Muscle of leg (tissue), 11 donors: ENCODE results near the gene NNAT. TPM values are rescaled to one million over a fixed set of nuclear protein-coding genes. Genes with fewer than 3 reads are reported as not detected.

Experiments used
- DNase-seq: peaks from one replicate; pipeline ENCODE4 v3.0.0; 2013
- H3K27ac ChIP-seq: one replicate; pipeline ENCODE4 v1.5.1; 2013; ENCODE audit warnings: mild to moderate bottlenecking, low read length, control low read depth
- H3K27me3 ChIP-seq: one replicate; pipeline ENCODE4 v1.6.1; 2013; ENCODE audit warnings: low read length; ENCODE audit not compliant: control insufficient read depth, insufficient read depth
- H3K36me3 ChIP-seq: one replicate; pipeline ENCODE4 v1.6.1; 2013; ENCODE audit warnings: low read length; ENCODE audit not compliant: control insufficient read depth, insufficient read depth
- H3K4me1 ChIP-seq: one replicate; pipeline ENCODE4 v1.6.1; 2013; ENCODE audit warnings: low read length; ENCODE audit not compliant: control insufficient read depth, insufficient read depth
- H3K4me3 ChIP-seq: one replicate; pipeline ENCODE4 v1.5.1; 2013; ENCODE audit warnings: low read length, control low read depth
- H3K9me3 ChIP-seq: replicated peaks from 2 replicates; pipeline ENCODE4 v1.6.1; 2013; ENCODE audit warnings: low read depth, low read length; ENCODE audit not compliant: control insufficient read depth
- WGBS: methylation state at CpG from one replicate; pipeline ENCODE4 v1.1.5; 2013; ENCODE audit warnings: missing lambda C conversion rate; ENCODE audit not compliant: insufficient coverage; 5-methylcytosine and 5-hydroxymethylcytosine counted together
- polyA plus RNA-seq, 8 donors: library from polyadenylated mRNA; unstranded; fragments of 120-200 nt; gene quantifications; one replicate each; pipeline versions ENCODE4 v1.2.1 to v1.2.3, GENCODE V29; 2013; ENCODE audit warnings: inconsistent platforms in 1 of 8, low replicate concordance in 1 of 8; ENCODE audit not compliant: insufficient read length in 8 of 8, insufficient read depth in 1 of 8
- total RNA-seq: library from RNA; stranded (reverse); fragments of 120-200 nt; gene quantifications from one replicate; pipeline ENCODE4 v1.2.4, GENCODE V29; 2013

NNAT gene
- total and polyA plus RNA-seq, 9 donors: 325 to 800 (median 507) TPM

- Histone ChIP-seq H3K4me1 (peaks cover 44% of the 10 kb centered on the region), H3K36me3 (no peaks in the 10 kb centered on the region), H3K9me3 (no peaks in the 10 kb centered on the region), H3K4me3 (no peak overlapping the region), H3K27me3 (peaks cover 21% of the 10 kb centered on the region), H3K27ac (peak overlapping the region; percentile 47)
- WGBS: 8% methylated on average over 23 of the region's 34 CpGs
- peak; percentile 39 for DNase-seq
Observed at GRCh38 chr20:37564388-37565133, 43.5 kb downstream of the NNAT start.

DNA sequence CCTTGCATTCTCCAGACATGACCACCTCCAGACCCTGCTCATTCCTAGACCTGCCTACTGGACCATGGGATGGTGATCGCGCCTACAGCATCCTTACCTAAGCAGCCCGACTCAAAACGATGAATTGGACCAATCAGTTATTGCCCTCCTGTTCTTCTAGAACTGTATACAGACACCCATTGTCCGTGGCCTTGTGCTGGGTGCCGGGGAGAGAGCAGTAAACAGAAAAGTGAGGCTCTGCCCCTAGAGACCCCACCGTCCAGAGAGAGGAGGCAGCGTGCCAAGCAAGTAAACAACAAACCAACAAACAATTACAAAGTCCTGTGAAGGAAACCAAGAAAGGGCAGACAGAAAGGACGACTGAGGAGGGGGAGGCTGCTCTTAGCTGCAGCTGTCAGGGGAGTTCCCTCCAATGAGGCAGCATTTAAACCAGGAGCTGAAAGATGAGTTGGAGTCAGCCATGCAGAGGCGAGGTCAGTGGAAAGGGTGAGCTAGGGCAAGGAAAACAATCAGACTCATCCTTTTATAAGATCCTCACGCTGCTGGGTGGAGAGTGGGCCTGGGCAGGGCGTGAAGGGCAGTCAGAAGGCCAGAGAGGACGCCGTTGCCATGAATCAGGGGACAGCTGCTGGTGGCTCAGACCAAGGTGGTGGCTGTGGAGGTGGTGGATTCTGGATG, 44.2 kb downstream of the NNAT start:
- Histone ChIP-seq H3K36me3 (no peaks in the 10 kb centered on the region), H3K4me1 (peaks cover 44% of the 10 kb centered on the region), H3K9me3 (no peaks in the 10 kb centered on the region), H3K4me3 (no peak overlapping the region), H3K27ac (peak overlapping the region; percentile 47), H3K27me3 (peaks cover 21% of the 10 kb centered on the region)
- 62% methylated on average over 9 of the region's 14 CpGs for WGBS
- DNase-seq: peak; percentile 36

DNA sequence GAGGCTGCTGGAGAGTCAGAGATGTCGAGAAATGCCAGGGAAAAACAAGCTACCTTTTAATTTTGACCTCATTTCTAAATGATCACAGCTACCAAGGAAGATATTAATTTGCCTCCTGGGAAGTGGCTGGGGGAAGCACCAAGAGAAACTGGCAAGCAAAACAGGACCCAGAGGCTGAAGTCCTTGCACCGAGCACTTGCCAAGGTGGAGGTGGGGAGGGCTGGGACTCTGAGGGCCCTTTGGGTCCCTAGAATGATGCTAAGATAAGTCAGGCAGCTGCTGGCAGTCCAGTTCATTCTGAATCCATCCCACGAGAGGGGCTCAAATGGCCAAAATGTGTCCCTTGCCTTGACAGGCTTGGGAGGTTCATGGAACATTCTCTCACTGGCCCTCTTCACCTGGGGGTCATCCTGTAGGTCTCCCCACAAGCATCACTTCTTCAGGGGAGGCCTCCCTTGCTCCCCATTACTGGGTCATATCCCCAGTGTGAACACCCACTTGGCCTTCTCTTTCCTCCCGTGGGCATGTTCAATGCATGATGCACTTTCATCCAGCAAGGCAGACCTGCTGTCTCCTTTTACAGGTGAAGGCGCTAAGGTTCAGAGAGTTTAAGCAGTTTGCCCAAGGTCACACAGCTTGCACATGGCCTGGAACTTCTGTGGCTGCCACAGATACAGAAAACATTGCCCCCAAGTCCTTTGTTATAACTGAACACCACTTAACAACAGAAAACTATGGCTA, 45.7 kb downstream of the NNAT start:
- Histone ChIP-seq H3K27ac (peak overlapping the region; percentile 29), H3K27me3 (peaks cover 25% of the 10 kb centered on the region), H3K36me3 (no peaks in the 10 kb centered on the region), H3K9me3 (no peaks in the 10 kb centered on the region), H3K4me3 (no peak overlapping the region), H3K4me1 (peaks cover 44% of the 10 kb centered on the region)
- no peak for DNase-seq
- WGBS: 34% methylated on average over 4 of the region's 5 CpGs

GRCh38 chr20:37567331-37567665, 46.2 kb downstream of the NNAT start:
- peak; percentile 29 for DNase-seq
- H3K4me1 ChIP-seq: peaks cover 44% of the 10 kb centered on the region
- no peak overlapping the region for H3K4me3 ChIP-seq
- 4% methylated on average over 5 of the region's 7 CpGs for WGBS
- peaks cover 25% of the 10 kb centered on the region for H3K27me3 ChIP-seq
- no peaks in the 10 kb centered on the region for H3K36me3 ChIP-seq
- no peaks in the 10 kb centered on the region for H3K9me3 ChIP-seq
- H3K27ac ChIP-seq: peak overlapping the region; percentile 29

- peaks cover 25% of the 10 kb centered on the region for H3K27me3 ChIP-seq
- H3K9me3 ChIP-seq: no peaks in the 10 kb centered on the region
- 0% methylated on average over 2 of the region's 13 CpGs for WGBS
- H3K36me3 ChIP-seq: no peaks in the 10 kb centered on the region
- H3K27ac ChIP-seq: peak overlapping the region; percentile 29
- H3K4me3 ChIP-seq: no peak overlapping the region
- peaks cover 44% of the 10 kb centered on the region for H3K4me1 ChIP-seq
- DNase-seq: peak; percentile 58
Observed at GRCh38 chr20:37567671-37568588, 46.9 kb downstream of the NNAT start.

DNA sequence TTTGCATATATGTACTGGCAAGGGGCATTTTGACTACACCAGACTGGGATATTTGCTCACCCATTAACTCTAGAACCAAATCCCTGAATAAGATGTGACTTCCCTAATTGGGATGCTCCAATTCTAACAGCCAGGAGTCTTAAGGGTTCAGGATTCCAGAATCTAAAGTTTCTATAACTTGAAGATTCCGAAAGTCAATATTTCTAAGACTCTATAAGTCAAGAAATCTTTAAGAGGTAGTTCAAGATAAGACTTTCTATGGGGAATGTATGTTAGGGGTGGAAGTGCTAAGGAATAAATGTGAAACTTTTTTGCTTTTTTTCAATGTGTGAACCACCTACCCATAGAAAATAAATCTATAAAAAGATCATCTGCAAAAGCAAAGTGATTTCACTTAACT, 49.4 kb downstream of the NNAT start:
- H3K9me3 ChIP-seq: no peaks in the 10 kb centered on the region
- H3K4me1 ChIP-seq: peaks cover 30% of the 10 kb centered on the region
- peaks cover 13% of the 10 kb centered on the region for H3K27me3 ChIP-seq
- DNase-seq: no peak
- H3K36me3 ChIP-seq: no peaks in the 10 kb centered on the region
- no peak overlapping the region for H3K4me3 ChIP-seq
- H3K27ac ChIP-seq: no peak overlapping the region
- WGBS: no CpG with 5 or more reads among the region's 1 CpG

- Histone ChIP-seq H3K36me3 (no peaks in the 10 kb centered on the region), H3K4me3 (no peak overlapping the region), H3K27me3 (peaks cover 13% of the 10 kb centered on the region), H3K4me1 (peaks cover 24% of the 10 kb centered on the region), H3K27ac (no peak overlapping the region), H3K9me3 (no peaks in the 10 kb centered on the region)
- 65% methylated on average over 2 of the region's 6 CpGs for WGBS
- DNase-seq: no peak
Observed at GRCh38 chr20:37571033-37571432, 50.0 kb downstream of the NNAT start.

Other genes with a start within 250 kb of the NNAT start
- 11.6 TPM for gene MANBAL, start 231.6 kb upstream of the NNAT start, total RNA-seq
- gene MANBAL, start 231.6 kb upstream of the NNAT start, polyA plus RNA-seq: 10 to 100 TPM; 33.3 to 47.7 (median 39.5) TPM
- gene SRC, start 175.1 kb upstream of the NNAT start, total RNA-seq: 8.6 TPM
- 10 to 100 TPM; 12.2 to 25.4 (median 16.9) TPM for gene SRC, start 175.1 kb upstream of the NNAT start, polyA plus RNA-seq
- gene BLCAP, start 6.6 kb downstream of the NNAT start, total RNA-seq: 282 TPM
- 100 to 1,000 TPM; 324 to 549 (median 483) TPM for gene BLCAP, start 6.6 kb downstream of the NNAT start, polyA plus RNA-seq
- gene CTNNBL1, start 172.8 kb downstream of the NNAT start, total RNA-seq: 21.9 TPM
- 10 to 100 TPM; 27.3 to 38.4 (median 33.7) TPM for gene CTNNBL1, start 172.8 kb downstream of the NNAT start, polyA plus RNA-seq